ENCODE data around the gene PRMT7.

DNA sequence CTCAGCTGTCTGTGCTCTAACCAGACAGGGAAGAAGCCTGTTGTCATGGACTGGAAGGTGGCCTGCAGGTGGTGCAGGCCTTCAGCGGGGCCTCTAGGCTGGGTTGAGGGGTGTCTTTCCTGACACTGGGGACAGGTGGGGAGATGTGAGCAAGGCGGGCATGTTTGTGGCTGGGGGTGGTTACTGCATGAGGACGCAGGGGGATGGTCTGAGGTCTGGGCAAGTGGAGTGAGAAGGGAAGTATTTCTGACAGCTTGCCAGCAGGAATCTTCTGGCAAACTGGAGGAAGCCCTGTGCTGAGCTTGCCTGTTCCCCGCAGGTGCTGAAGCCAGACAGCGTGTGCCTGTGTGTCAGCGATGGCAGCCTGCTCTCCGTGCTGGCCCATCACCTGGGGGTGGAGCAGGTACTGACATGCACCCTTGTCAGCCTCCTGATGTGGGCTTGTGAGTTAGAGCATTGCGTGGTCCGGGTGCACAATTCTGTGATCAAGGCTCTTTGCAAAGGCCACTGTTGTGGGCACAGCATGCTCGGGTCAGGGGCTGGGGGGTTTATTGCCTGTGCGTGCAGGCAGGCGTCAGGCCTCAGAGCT lies 36.2 kb downstream of the PRMT7 start:
- TF ChIP-seq, protein P1, sequence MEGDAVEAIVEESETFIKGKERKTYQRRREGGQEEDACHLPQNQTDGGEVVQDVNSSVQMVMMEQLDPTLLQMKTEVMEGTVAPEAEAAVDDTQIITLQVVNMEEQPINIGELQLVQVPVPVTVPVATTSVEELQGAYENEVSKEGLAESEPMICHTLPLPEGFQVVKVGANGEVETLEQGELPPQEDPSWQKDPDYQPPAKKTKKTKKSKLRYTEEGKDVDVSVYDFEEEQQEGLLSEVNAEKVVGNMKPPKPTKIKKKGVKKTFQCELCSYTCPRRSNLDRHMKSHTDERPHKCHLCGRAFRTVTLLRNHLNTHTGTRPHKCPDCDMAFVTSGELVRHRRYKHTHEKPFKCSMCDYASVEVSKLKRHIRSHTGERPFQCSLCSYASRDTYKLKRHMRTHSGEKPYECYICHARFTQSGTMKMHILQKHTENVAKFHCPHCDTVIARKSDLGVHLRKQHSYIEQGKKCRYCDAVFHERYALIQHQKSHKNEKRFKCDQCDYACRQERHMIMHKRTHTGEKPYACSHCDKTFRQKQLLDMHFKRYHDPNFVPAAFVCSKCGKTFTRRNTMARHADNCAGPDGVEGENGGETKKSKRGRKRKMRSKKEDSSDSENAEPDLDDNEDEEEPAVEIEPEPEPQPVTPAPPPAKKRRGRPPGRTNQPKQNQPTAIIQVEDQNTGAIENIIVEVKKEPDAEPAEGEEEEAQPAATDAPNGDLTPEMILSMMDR (conservative IDR thresholded peaks at IDR 0.05; ENCODE audit: low read length), result no peak
- TF ChIP-seq EZH2phosphoT487 (IDR thresholded peaks at IDR 0.05; ENCODE audit: borderline replicate concordance), result no peak
